Adrenal gland (tissue), 12 donors: ENCODE data around the gene HLA-F. TPM values are rescaled to one million over a fixed set of nuclear protein-coding genes. Genes with fewer than 3 reads are reported as not detected.

Source experiments
- DNase-seq, 7 donors: peaks; one replicate each; pipeline ENCODE4 v3.0.0-alpha.2; 2019 to 2020
- H3K27ac ChIP-seq, 5 donors: fragments of 200-600 bp; sonication (generic) in 4 of 5; 1 replicate in 3 of 5; 2 replicates in 2 of 5; pipeline versions ENCODE4 v1.5.1 to v1.8.0; 2016 to 2020; ENCODE audit warnings: mild to moderate bottlenecking in 1 of 5
- H3K27me3 ChIP-seq: fragments of 200-600 bp; 2 replicates; pipeline ENCODE4 v1.8.0; 2021
- H3K36me3 ChIP-seq, 2 donors: fragments of 200-600 bp; replicated peaks in 1 of 2; 1 replicate in 1 of 2; 2 replicates in 1 of 2; pipeline versions ENCODE4 v1.5.1 to v1.8.0; 2018 to 2022
- H3K4me1 ChIP-seq, 2 donors: fragments of 200-600 bp; replicated peaks in 1 of 2; 1 replicate in 1 of 2; 2 replicates in 1 of 2; pipeline versions ENCODE4 v1.5.1 to v1.8.0; 2018 to 2021
- H3K4me3 ChIP-seq, 4 donors: fragments of 200-600 bp; sonication (generic) in 3 of 4; one replicate each; pipeline ENCODE4 v1.5.1; 2016 to 2018
- H3K9me3 ChIP-seq, 3 donors: fragments of 200-600 bp; sonication (generic) in 1 of 3; replicated peaks in 1 of 3; 1 replicate in 2 of 3; 2 replicates in 1 of 3; pipeline versions ENCODE4 v1.5.1 to v1.8.0; 2016 to 2021
- POLR2A ChIP-seq, 2 donors: fragments of 450-650 bp; IDR thresholded peaks; one replicate each; pipeline ENCODE4 v1.6.1; 2017; ENCODE audit warnings: antibody characterized with exemption in 2 of 2, mild to moderate bottlenecking in 2 of 2, moderate library complexity in 1 of 2
- WGBS, 4 donors: extraction: QIAGEN DNeasy Blood & Tissue Kit in 2 of 4; methylation state at CpG; one replicate each; pipeline versions ENCODE4 v1.1.5 to v1.1.7; 2013 to 2017; 5-methylcytosine and 5-hydroxymethylcytosine counted together
- intact Hi-C, 2 donors: fragments of 100-400 bp; cut with DNase I; formaldehyde crosslinking; loops; one replicate each; pipeline versions ENCODE4 v1.14.1 to v1.15.0; 2022 to 2023
- polyA plus RNA-seq, 3 donors: library from polyadenylated mRNA; stranded (reverse); fragments of 200-250 nt in 2 of 3; fragments of 350-450 nt in 1 of 3; fragmentation: Illumina TruSeq in 1 of 3; extraction: RNeasy Lipid Tissue Mini Kit (QIAGEN cat#74804) in 1 of 3; gene quantifications; one replicate each; pipeline ENCODE4 v1.2.3, GENCODE V29; 2013 to 2014
- total RNA-seq, 9 donors: library from RNA; depleted of rRNA in 4 of 9; stranded (reverse); fragments of >200 nt in 4 of 9; fragments of 120-200 nt in 1 of 9; fragmentation: NEBNext Ultra II Directional in 1 of 9; extraction: Animal tissue kit (Norgen Biotek cat#: 25700) in 1 of 9; gene quantifications; one replicate each; pipeline versions ENCODE4 v1.1.0 to v1.2.4, GENCODE V29; 2013 to 2023
- TF ChIP-seq, protein P1 (sequence below), 6 experiments: fragments of 450-650 bp in 4 of 6; fragments of 200-600 bp in 2 of 6; sonication (generic) in 1 of 6; IDR thresholded peaks; 1 replicate in 5 of 6; 2 replicates in 1 of 6; pipeline versions ENCODE4 v1.5.1 to v1.8.0; 2016 to 2021; ENCODE audit warnings: antibody characterized with exemption in 6 of 6, mild to moderate bottlenecking in 2 of 6, moderate library complexity in 1 of 6
- donor health status: healthy with polysubstance abuse.
- donor health status: Bipolar disorder and iron deficiency.
- donor health status: DM: yes; HTN: yes; CAD: no.
- donor health status: DM: no; HTN: no; CAD: no.
- donor health status: DM: no; HTN: no; CAD: no.
- donor health status: DM: yes; HTN: yes; CAD: no.

Gene HLA-F
- total and polyA plus RNA-seq, 12 donors: 3.8 to 285 (median 85.0) TPM

DNA sequence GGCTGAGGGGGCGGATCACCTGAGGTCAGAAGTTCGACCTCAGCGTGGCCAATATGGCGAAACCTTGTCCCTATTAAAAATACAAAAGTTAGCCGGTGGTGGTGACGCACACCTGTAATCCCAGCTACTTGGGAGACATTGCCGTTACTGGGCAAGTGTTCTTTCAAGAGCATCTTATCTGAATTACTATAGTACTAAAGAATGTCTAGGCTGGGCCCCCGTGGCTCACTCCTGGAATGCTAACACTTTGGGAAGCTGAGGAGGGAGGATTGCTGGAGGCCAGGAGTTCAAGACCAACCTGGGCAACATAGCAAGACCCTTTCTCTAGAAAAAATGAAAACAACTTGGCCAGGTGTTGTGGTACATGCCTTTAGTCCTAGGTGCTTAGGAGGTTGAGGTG is 41.4 kb upstream of the HLA-F start:
- TF ChIP-seq POLR2A (IDR thresholded peaks at IDR 0.05): no peak
- TF ChIP-seq, protein P1, sequence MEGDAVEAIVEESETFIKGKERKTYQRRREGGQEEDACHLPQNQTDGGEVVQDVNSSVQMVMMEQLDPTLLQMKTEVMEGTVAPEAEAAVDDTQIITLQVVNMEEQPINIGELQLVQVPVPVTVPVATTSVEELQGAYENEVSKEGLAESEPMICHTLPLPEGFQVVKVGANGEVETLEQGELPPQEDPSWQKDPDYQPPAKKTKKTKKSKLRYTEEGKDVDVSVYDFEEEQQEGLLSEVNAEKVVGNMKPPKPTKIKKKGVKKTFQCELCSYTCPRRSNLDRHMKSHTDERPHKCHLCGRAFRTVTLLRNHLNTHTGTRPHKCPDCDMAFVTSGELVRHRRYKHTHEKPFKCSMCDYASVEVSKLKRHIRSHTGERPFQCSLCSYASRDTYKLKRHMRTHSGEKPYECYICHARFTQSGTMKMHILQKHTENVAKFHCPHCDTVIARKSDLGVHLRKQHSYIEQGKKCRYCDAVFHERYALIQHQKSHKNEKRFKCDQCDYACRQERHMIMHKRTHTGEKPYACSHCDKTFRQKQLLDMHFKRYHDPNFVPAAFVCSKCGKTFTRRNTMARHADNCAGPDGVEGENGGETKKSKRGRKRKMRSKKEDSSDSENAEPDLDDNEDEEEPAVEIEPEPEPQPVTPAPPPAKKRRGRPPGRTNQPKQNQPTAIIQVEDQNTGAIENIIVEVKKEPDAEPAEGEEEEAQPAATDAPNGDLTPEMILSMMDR (IDR thresholded peaks at IDR 0.05): no peak
- Histone ChIP-seq H3K27ac (no peak overlapping the region), H3K4me3 (no peak overlapping the region), H3K27me3 (no peaks in the 10 kb centered on the region), H3K9me3 (no peaks in the 10 kb centered on the region), H3K36me3 (no peaks in the 10 kb centered on the region), H3K4me1 (no peaks in the 10 kb centered on the region)
- intact Hi-C loops: no loop called here
- DNase-seq: no peak
- 79 to 93% (median 84%) methylated on average over 8 of the region's 8 CpGs for WGBS, 4 donors

DNA sequence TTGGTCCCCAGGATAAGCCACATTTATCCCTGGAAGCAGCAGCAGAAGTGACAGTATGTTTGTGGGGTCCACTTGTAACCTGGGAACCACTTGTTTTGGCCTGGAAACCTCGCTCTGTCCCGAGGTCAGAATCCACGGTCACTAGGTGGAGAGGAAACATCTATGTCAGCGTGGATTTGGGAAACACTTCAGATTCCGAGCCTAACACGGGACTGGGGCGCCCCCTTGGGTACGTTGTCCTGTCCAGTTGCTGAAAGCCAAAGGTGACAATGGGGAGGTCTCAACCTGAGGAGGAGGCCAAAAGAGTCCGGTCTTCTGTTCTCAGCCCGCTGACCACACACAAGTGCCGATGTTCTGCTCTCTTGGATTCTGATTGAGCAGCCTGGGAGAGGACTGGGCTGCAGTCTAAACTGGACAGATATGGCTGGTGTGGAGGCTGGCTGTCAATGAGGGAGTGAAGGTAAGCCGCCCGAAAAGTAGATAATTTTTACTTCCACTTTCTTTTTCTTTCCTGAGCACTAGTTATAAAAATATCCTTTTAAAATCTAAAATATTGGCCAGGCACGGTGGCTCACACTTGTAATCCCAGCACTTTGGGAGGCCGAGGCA is 37.4 kb upstream of the HLA-F start:
- intact Hi-C loops: no loop called here
- H3K27me3 ChIP-seq: no peaks in the 10 kb centered on the region
- no peaks in the 10 kb centered on the region for H3K36me3 ChIP-seq
- no peaks in the 10 kb centered on the region for H3K9me3 ChIP-seq
- no peaks in the 10 kb centered on the region for H3K4me1 ChIP-seq
- H3K27ac ChIP-seq: no peak overlapping the region
- no peak overlapping the region for H3K4me3 ChIP-seq
- TF ChIP-seq, protein P1 (IDR thresholded peaks at IDR 0.05): peak in 1 of 6 experiments; percentile 9
- TF ChIP-seq POLR2A (IDR thresholded peaks at IDR 0.05): no peak
- WGBS, 4 donors: 53 to 77% (median 60%) methylated on average over 8 to 15 of the region's 15 CpGs
- peak in 2 of 7 donors; percentile 9 to 13 for DNase-seq

DNA sequence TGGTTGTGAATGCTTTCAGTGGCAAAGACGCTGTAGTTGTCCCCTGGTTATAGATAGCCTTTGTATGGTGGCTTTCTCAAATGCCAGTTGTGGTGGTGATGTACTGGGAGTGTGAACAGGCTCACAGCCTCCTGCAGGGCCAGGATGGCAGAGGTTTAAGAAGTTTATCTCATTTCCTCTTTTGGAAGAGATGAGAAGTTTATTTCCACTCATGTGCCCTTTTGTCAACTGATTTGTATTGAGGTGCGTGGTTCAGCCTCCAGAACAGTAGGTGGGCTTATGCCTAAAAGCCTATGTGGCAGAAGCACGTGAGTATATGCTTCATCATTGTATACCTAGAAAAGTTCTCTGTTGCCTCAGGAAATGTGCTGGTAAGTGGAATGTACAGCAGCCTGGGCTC is 28.6 kb upstream of the HLA-F start:
- H3K9me3 ChIP-seq: no peaks in the 10 kb centered on the region
- TF ChIP-seq, protein P1 (IDR thresholded peaks at IDR 0.05): no peak
- TF ChIP-seq POLR2A (IDR thresholded peaks at IDR 0.05): no peak
- H3K27ac ChIP-seq: no peak overlapping the region
- intact Hi-C loops: no loop called here
- H3K27me3 ChIP-seq: no peaks in the 10 kb centered on the region
- H3K4me3 ChIP-seq: no peak overlapping the region
- H3K36me3 ChIP-seq: no peaks in the 10 kb centered on the region
- no peak for DNase-seq
- no peaks in the 10 kb centered on the region for H3K4me1 ChIP-seq
- 44 to 63% (median 46%) methylated on average over 3 of the region's 3 CpGs for WGBS, 4 donors

GRCh38 chr6:29696147-29697125 is 26.8 kb upstream of the HLA-F start:
- intact Hi-C loops: no loop called here
- WGBS, 4 donors: 66 to 80% (median 70%) methylated on average over 10 of the region's 10 CpGs

More at GRCh38 chr6:29696147-29697125, 26.8 kb upstream of the HLA-F start:
- Histone ChIP-seq H3K27me3 (no peaks in the 10 kb centered on the region), H3K4me1 (no peaks in the 10 kb centered on the region), H3K4me3 (no peak overlapping the region), H3K36me3 (no peaks in the 10 kb centered on the region), H3K9me3 (no peaks in the 10 kb centered on the region), H3K27ac (no peak overlapping the region)
- peak in 3 of 7 donors; percentile 19 to 56 (median 29) for DNase-seq
- no peak for TF ChIP-seq POLR2A (IDR thresholded peaks at IDR 0.05)
- TF ChIP-seq, protein P1 (IDR thresholded peaks at IDR 0.05): peak; percentile 16 to 44 (median 25)
